ENCODE measurements around the gene RTL9.

GRCh38 chrX:110381216-110381615, 22.6 kb downstream of the RTL9 start:
- TF ChIP-seq POLR2A (IDR thresholded peaks at IDR 0.05) (no peak), CTCF (IDR thresholded peaks at IDR 0.05) (no peak), EP300 (IDR thresholded peaks at IDR 0.05) (no peak)
